ENCODE results near the gene TMPRSS12.
"Not testable (repeated sequence)": the region's sequence is repeated elsewhere in the genome, so short reads cannot be mapped to it uniquely, and the experiment has no call there.

TMPRSS12 gene

DNA sequence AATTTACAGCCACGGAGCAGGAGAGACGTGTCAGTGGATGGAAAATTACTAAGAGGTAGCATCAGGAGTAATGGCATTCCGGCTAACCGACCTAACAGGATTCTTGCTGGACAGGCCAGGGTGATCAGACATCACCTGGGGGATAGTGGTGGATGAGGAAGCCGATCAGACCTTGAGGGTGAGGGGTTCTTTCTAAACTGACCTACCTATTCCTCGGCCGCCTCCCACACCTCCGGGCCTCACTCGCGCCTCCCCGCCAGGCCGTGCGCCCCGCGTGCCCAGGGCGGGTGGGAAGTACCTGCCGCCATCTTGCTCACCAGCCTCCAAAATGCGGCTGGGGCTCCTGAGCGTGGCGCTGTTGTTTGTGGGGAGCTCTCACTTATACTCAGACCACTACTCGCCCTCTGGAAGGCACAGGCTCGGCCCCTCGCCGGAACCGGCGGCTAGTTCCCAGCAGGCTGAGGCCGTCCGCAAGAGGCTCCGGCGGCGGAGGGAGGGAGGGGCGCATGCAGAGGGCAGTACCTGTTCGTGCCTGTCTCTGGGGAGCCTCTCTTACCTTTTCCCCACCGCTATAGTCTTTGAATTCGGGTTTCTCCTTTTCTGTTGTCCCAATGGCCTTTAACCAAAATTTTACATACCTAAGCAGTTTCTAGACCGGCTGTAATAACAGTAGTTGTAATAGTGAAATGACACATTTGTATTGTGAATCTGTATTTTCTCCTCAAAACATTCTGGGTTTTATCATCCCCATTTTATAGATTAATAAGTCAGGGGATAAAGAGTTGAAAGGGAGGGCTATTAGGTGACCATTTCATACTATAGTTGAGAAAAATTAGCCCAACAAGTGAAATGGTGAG lies at the start of gene TMPRSS12:
Gene TMPRSS12 (plus strand): TSS at position 290 of the 857 bp plus-strand sequence. CDS start 39 bp downstream, at position 329.
- no peak for DNase-seq

GRCh38 chr12:50799908-50800307 lies 42.8 kb upstream of the TMPRSS12 start:
- no peak for DNase-seq

- DNase-seq, result no peak
Measured at GRCh38 chr12:50803230-50803875, 39.4 kb upstream of the TMPRSS12 start.

DNA sequence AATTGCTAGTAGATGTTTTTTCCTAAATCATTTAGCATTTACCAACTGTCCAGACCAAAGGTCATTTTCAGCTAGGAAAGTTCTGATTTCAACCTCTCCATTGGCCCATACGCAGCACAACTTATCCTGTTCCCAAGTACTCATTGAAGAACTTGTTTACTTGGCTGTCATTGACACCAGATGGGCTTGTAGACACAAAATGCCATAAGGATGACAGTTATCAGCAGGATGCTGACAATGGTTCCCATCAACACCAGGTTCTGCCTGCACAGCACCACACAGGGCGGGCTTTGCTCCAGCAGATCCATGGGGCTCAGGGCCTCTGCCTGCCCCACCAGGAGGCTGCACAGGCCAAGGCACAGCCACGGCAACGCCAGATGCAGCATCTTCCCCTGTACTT lies 36.5 kb upstream of the TMPRSS12 start:
- DNase-seq, result peak; percentile 27

DNA sequence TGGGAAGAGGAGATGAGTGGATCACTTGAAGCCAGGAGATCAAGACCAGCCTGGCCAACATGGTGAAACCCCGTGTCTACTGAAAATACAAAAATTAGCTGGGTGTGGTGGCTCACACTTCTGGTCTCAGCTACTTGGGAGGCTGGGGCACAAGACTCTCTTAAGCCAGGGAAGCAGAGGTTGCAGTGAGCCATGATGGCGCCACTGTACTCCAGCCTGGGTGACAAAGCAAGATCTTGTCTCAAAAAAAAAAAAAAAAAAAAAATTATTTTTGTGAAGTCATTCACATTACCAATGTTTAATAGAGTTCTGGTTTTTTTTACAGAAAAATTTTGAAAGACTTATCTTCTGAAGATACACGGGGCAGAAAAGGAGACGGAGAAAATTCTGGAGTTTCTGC lies 33.6 kb upstream of the TMPRSS12 start:
- not testable (repeated sequence) for DNase-seq

DNA sequence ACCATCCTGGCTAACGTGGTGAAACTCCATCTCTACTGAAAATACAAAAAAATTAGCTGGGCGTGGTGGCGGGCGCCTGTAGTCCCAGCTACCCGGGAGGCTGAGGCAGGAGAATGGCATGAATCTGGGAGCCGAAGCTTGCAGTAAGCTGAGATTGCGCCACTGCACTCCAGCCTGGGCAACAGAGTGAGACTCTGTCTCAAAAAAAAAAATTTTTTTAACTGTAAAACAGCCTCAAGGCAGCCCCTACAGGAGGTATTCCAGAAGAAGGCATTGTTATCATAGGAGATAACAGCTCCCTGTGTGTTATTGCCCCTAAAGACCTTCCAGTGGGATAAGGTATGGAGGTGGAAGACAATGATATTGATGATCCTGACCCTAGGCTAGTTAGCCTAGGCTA lies 27.8 kb upstream of the TMPRSS12 start:
- not testable (repeated sequence) for DNase-seq

- no peak for DNase-seq
Measured at GRCh38 chr12:50820177-50820576, 22.5 kb upstream of the TMPRSS12 start.

DNA sequence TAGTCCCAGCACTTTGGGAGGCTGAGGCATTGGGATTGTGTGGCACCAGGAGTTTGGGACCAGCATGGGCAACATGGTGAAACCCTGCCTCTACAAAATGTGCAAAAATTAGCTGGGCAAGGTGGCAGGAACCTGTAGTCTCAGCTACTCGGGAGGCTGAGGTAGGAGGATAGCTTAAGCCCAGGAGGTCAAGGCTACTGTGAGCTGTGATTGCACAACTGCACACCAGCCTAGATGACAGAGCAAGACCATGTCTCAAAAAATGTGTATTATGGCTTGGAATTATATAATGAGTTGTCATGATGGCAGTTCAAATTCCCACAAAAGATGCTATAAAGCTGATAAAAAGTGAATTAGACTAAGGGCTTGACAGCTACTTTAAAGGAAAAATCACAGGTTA lies 20.6 kb upstream of the TMPRSS12 start:
- DNase-seq, result no peak

- DNase-seq, result not testable (repeated sequence)
Measured at GRCh38 chr12:50823724-50824123, 19.0 kb upstream of the TMPRSS12 start.

- no peak for DNase-seq
Measured at GRCh38 chr12:50824914-50825313, 17.8 kb upstream of the TMPRSS12 start.

DNA sequence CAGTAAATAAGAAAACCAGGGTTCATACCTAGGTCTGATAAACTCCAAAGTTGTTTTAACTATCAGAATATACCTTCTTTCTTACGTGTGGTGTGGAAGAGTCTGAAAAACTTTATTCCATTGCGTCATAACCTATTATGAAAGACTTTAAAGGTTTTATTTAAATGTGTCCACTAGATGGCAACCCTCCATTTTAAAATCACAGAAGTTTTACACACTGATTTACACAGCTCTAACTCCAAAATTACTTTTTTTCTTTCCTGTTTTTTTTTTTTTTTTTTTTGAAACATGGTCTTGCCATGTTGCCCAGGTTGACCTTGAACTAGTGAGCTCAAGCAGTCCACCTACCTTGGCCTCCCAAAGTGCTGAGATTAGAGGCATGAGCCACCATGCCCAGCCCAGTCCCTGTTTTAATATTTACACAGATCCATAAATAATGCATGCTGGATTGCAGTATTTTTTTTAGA lies 17.3 kb upstream of the TMPRSS12 start:
- peak; percentile 40 for DNase-seq

- no peak for DNase-seq
Measured at GRCh38 chr12:50828121-50828520, 14.6 kb upstream of the TMPRSS12 start.

- DNase-seq, result no peak
Measured at GRCh38 chr12:50828886-50829285, 13.8 kb upstream of the TMPRSS12 start.

GRCh38 chr12:50833801-50834200 lies 8.9 kb upstream of the TMPRSS12 start:
- DNase-seq, result not testable (repeated sequence)

- DNase-seq, result no peak
Measured at GRCh38 chr12:50839042-50839441, 3.7 kb upstream of the TMPRSS12 start.

GRCh38 chr12:50840809-50841487 lies 1.8 kb upstream of the TMPRSS12 start:
- no peak for DNase-seq

GRCh38 chr12:50841716-50842531 lies 802 bp upstream of the TMPRSS12 start:
- DNase-seq, result no peak

- DNase-seq, result no peak
Measured at GRCh38 chr12:50845021-50845647, 2.4 kb downstream of the TMPRSS12 start.

GRCh38 chr12:50848963-50849362 lies 6.2 kb downstream of the TMPRSS12 start:
- DNase-seq, result no peak

- DNase-seq, result not testable (repeated sequence)
Measured at GRCh38 chr12:50855218-50855617, 12.5 kb downstream of the TMPRSS12 start.

DNA sequence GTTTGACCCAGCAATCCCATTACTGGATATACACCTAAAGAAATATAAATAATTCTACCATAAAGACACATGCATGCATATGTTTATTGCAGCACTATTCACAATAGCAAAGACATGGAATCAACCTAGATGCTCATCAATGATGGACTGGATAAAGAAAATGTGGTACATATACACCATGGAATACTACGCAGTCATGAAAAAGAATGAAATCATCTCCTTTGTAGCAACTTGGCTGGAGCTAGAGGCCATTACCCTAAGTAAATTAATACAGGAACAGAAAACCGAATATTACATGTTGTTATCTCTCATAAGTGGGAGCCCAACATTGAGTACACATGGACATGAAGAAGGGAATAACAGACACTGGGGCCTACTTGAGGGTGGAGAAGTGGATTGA lies 13.0 kb downstream of the TMPRSS12 start:
- DNase-seq, result not testable (repeated sequence)

Measured in NCI-H1694 (cell line).